ENCODE data around the gene ANKRD49.
A peak's percentile ranks its signal among the peaks of the same experiment; 100 is the strongest.

ANKRD49 gene

DNA sequence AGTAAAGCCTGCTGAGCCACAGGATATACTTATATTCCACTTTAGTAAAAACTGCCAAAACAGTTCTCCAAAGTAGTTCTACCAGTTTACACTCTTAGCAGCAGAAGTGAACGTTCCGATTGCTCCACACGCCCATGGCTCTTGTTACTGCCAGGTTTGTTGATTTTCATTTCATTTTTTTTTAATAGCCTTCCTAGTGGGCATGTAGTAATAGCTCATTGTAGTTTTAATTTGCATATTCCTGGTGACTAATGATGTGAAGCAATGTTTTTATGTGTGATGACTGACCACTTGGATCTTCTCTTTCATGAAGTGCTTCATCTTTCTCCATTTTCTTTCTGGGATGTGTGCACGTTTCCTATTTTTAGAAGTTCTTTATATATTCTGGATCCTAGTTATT lies 13.7 kb downstream of the ANKRD49 start:
- DNase-seq (ENCODE audit: low spot score), result no peak

DNA sequence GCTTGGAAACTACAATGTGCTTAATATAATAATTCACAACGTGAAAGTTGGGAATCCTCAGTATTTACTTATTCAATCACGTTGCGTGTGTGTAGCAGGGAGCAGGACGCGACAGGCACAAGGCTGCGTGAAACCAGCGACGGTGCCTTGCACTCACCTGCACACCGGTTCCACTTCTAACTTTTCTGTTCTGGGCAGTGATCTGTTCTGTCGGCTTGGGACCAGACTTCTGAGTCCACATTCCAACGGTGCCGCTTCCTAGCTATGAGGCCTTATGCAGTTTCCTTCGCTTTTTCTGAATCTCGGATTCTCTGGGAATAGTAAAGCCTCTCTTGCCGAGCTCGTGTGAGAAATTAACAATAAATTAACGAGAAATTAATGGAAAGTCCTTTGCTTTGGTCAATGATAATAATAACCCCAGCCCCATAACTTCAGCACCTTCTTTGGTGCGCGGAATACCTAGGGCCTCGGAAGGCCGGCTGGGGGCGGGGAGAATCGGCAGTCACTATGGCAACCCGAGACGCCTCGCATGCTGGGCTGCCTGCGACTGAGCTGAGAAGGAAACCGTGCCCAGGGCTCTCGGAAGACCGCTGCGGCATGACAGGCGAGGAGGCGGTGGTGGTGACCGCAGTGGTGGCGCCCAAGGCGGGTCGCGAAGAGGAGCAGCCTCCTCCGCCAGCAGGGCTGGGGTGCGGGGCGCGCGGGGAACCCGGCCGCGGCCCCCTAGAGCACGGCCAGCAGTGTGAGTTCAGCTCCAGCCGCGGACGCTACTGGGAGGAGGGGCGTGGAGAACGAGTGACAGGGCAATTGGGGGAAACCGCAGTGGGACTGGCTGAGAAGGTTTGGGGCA lies 18.4 kb downstream of the ANKRD49 start, which contains the start of gene C11orf97:
Gene C11orf97 (plus strand): TSS at position 530 of the 850 bp plus-strand sequence. CDS start 68 bp downstream, at position 598.
- peak; percentile 42 for DNase-seq (ENCODE audit: low spot score)

DNA sequence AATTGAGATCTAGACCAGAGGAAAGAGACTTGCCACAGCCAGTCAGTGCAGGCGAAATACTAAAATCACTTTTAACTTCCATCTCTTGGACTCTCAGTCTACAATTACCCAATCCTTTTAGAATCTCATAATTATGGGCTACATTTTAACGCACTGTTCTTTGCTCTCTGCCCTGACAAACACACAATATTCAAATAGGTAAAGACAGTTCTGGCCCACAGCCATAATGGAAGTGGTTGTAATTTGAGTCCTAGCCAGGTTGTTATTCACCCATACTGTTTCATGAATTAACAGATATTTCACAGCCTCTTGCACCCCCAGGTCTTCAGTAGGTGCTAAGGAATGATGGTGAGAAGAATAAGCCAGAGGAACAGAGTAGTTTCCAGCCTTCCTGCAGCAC lies 19.3 kb downstream of the ANKRD49 start:
- DNase-seq (ENCODE audit: low spot score), result no peak

DNA sequence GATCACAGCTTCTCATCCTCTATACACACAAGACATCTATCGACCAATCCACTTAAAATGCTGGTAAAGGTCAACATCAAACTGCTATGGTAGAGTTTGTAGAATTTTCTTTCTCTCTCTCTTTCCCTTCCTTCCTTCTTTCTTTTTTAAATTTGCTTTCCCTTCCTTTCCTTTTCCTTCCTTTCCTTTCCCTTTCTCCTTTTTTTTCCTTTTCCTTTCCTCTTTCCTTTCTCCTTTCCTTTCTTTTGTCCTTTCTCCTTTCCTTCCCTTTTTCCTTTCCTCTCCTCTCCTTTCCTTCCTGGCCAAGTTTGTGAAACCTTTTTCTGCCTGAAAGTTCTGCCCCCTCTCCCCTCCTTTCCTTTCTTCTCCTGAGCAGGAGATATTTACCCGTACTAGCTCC lies 21.6 kb downstream of the ANKRD49 start:
- no peak for DNase-seq (ENCODE audit: low spot score)

DNA sequence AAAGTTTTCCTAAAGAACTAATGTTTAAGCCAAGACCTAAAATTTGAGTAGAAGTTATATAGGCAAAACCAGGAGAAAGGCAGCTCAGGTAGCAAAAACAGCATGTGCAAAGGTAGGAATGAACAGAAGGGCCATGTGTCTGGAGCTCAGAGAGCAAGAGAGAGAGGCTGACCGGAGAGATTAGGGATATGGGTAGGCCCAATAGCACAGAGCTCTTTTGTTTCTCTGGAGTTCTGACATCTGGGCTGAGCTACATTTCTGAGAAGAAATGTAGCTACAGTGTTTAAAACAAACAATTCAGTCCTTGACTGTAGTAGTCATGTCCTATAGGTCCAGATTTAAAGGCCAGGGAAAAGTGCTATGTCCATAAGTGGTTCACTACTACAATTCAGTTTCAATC lies 22.9 kb downstream of the ANKRD49 start:
- no peak for DNase-seq (ENCODE audit: low spot score)

DNA sequence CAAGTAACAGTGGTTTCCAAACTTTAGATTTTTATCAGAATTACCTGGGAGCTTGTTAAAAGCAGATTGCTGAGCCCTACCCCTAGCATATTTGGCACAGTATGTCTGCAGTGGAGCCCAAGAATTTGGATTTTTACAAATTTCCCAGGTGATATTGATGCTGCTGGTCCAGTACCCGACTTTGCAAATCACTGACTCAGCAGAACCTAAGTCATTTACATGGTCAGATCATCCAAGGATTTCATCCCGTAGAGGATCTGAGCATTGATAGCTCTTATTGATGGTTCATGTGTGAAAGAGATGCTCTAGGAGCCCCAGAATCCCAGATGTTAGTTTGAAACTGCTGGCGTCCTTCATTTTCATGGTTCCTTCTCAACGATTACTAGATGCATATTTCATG lies 24.5 kb downstream of the ANKRD49 start:
- no peak for DNase-seq (ENCODE audit: low spot score)

DNA sequence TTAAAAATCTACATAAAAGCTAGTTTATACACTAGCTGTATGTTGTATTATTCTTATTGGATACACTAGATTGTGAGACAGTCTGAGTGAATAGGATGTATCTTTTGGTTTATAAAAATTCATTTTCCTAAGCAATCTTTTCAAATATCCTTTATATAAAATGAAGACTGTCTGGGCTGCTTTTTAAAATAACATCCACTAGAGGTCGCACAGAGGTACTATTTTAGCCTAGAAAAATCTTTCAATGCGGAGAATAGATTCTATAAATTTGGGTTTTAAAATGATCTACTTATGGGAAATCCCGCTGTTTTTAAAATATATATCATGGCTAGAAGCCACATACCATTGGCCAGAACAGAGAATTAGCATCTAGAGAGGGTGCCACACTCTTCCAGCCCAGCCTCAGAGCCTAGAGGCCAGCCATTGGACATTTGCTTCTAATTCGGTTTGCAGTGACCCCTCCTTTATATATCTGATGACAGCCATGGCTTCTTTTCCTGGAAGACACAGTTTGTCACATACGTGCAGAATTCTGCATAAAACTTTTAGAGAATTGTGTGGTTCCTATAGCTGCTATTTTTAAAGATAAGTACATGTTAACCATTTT lies 25.8 kb downstream of the ANKRD49 start:
- peak; percentile 31 for DNase-seq (ENCODE audit: low spot score)

DNA sequence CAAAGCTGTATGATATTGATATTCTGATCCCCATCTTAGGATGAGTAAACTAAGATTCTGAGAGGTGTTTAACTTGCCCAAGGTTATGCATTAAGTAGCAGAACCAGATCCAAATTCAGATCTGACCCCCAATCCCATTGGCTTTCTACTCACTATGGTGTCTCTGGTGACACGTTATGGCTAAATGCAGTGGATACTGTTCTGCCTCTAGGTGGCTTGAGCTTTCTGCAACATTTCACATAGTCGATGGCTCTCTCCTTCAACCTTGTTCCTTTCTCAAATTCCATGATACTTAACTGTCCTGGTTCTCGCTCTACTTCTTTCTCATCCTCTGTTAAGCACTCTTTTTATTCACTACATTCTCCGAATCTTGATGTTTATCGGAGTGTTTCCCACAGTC lies 27.9 kb downstream of the ANKRD49 start:
- no peak for DNase-seq (ENCODE audit: low spot score)

DNA sequence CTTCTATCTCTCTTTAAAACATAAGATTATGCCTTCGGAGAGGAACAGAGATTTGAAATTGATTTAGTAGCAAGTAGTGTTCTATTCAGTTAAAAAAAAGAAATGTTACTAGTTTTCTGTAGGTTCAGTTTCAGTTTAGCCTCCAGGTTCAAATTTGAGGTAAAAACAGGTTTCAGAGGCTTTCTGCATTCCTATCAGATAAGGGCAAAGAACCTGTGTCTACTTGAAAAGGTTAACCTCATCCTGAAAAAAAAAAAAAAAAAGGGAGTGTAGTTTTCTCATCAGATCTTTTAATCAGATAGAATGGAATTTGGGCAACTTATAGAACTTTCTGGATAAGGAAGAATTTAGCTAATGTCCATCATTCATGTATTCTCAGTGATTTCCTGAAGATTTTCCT lies 30.6 kb downstream of the ANKRD49 start:
- no peak for DNase-seq (ENCODE audit: low spot score)

DNA sequence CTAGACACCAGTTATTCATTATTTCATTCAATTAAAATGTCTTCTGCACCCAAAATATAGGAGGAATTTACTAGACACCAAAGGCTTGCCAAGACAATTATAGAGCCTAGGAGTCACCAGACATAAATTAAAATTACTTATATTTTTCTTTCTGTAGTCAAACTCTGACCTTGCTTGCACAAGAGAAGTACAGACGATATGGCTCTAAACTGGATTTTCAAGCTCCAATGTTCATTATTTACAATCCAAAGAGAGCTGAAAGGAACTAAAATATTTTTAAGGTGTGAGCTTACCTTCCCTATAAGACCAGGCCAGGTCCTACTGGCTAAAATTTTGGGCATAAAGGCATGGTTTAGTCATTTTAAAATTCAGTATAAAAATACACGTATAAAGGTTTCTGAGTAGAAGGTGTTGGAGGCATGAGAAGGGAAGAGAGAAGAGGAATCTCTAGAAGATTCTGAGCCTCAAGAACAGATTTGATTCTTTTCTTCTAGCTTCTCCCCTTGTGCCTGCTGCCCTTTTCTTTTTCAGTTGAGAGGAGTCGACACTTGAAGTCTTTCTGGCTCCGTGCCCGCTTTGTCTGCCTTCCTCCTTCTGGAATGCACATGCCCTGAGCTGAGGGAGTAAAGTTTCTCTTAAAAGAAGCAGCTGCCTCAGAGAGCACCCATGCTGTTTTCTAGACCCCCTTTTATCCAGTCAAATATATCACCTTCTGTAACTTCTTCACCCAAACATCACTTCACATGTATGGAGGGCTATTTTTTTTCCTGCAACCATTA lies 32.0 kb downstream of the ANKRD49 start:
- no peak for DNase-seq (ENCODE audit: low spot score)

DNA sequence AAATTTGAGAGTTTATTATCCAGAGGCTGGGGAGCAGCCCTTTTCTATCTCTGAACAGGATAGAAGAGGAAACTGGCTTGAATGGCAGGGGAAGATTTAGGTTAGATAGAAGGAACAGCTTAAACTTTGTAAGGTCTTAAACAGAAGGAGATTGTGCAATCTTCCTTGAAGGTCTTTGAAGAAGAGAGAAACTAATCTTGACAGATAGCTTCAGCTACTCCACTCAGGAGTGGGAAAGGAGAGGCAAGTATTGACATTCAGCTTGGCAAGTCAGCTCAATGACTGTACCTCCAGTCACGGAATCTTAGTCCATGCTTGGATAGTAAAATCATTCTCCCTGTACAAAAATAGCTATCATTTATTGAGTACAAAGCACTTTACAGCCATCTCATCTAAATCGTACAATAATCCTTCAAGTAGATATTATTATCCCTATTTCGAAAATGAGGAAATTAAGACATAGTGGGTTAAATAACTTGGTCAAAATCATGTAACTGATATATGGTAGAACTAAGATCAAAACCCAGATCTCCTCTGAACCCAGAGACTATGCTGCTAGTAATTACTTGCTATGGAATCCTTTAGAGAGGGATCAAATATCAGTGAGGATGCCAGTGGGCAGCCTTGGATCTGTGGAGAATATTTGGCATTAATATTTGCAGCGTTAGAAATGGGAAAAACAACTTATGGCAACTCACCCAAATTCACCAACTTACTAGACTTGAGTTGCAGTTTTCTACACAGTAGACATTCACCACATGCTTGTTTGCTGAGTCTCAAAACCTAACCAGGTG lies 33.1 kb downstream of the ANKRD49 start:
- no peak for DNase-seq (ENCODE audit: low spot score)

DNA sequence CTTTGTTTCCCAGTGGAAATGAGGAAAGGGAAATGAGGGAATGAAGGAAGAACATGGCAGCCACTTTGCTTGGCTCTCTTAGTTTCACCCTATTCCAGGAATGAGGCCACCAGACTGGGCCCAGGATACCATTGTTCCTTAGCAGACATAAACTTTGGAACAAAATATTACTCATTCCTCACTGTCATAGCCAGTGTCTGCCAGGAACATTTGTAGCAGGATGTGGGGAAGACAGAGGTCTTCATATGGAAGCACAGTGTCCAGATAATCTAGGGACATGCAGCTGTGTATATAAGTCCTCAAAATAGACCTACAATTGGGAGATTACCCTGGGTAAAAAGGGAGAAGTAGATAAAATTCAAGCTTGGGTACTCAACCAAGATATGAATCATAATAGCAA lies 34.8 kb downstream of the ANKRD49 start:
- no peak for DNase-seq (ENCODE audit: low spot score)

DNA sequence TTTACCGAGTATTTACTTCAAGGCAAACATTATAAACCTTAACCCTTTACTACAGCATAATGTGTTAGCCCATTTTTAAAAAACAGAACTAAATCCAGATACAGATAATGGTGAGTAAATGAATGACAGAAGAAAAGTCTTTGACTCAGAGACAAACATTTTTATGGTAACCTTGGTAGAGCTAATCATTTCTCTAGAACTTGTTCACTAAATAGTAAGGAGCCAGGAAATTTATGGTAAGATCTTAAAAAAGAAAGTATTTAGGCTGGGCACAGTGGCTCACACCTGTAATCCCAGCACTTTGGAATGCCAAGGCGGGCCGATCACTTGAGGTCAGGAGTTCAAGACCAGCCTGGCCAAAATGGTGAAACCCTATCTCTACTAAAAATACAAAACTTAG lies 38.4 kb downstream of the ANKRD49 start:
- DNase-seq (ENCODE audit: low spot score), result no peak

DNA sequence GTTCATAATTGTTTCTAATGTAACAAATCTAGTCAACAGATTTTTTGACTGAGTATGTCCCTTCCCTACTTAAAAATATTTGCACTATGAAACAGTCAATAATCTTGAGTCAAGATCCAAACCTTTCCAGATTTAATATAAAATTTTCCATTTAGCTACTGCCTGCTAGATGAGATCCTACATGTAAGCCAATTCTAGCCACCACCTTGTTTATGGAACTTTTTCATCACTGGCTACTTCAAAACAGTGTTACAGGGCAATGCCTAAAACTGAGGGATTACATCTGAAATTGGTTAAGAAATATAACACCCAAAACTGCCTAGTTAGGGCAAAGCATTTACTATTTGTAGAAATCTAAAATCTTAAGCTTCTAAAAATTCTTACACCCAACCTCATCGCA lies 39.4 kb downstream of the ANKRD49 start:
- DNase-seq (ENCODE audit: low spot score), result no peak

DNA sequence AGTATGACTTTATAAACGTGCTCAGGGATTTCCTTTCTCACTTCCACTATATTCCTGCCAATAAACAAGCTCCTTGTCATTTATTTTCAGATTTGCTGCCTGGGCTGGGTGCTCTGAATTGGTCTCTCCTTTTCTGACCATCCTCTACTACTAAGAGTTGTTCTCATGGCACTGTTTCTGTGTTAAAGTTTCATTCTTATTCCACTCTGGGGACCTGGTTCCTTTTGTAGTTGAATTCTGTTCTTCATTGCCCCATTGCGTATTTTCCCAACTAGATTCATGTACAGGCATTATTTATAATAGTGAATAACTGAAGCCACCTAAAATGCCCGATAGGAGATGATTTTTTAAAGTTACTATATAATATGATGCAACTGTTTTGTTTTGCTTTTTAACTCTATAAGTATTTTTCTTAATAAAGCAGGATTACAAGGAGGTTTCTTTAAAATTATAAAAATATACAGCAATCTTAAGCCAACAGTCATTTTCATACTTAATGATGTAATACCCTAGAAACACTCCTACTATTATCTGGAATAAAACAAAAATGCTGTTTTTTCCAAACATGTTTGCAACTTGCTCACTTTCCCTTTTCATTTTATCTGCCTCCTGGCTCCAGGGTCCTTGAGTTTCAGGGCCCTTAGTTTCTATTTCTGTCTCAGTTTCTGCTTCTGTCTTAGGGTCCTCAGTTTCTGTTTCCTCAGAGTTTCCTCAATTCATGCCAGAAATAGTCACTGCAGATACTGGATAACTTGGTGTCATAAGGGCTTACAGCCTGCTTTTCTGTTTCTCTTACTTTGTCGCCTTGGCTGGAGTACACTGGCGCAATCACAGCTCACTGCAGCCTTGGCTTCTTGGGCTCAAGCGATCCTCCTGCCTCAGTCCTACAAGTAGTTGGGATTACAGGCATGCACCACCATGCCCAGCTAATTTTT lies 40.2 kb downstream of the ANKRD49 start:
- DNase-seq (ENCODE audit: low spot score), result no peak

DNA sequence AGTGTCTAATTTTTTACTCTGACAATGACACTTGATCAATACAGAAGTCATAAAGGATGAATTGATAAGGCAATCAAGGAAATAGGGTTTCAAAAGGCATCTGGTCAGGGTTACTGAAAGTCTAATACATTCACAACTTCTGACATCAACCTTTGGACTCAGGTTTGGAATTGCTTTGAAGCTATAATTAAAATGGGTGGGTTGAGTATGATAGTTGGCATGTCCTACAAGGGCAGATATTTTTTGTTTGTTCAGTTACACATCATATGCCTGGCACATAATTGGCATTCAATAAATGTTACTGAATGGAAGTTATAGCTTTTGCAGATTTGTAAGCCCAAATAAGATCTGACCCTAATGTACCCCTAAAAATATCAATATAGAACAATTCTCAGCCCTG lies 42.6 kb downstream of the ANKRD49 start:
- no peak for DNase-seq (ENCODE audit: low spot score)

DNA sequence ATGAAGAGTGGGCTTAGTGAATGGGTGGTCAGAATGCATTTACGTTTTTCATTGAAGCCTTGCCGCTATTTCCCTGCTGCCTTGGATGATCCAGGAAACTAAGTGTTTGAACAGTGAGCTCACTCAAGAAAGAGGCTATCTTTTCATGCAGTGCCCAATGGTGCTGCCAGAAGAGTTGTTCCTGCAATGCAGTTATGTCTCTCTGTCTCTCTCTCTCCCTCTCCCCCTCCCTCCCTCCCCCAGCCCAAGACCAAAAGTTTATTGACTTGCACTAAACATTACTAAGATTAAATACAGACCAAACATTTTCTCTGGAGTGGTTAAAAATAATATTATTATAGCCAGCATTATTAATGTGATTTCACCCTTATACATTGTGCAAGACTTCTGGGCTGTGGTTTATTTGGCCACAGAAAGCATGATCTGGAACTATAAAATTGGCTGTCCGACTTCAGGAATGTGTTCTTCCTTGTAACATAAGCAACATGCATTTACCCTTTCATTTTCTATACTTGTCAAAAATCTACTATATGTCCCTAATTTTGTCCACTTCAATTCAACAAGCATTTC lies 43.3 kb downstream of the ANKRD49 start:
- no peak for DNase-seq (ENCODE audit: low spot score)

DNA sequence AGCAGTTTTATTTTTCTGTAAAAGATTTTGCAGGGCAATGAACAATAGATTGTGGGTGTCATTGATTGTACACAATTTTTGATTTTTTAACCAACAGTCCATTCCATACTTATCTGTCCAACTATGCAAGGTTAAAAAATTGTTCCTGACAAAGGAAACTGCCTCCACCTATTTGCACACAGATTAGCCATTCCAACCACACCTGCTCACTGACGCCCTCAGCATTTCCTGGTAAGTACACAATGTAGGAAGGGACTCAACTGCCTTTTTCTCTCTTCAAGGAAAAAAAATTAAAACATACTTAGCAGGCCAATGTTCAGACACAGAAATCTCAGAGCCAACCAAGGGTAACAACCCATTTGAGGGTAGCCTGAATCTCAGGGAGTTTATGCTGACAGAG lies 45.6 kb downstream of the ANKRD49 start:
- no peak for DNase-seq (ENCODE audit: low spot score)

DNA sequence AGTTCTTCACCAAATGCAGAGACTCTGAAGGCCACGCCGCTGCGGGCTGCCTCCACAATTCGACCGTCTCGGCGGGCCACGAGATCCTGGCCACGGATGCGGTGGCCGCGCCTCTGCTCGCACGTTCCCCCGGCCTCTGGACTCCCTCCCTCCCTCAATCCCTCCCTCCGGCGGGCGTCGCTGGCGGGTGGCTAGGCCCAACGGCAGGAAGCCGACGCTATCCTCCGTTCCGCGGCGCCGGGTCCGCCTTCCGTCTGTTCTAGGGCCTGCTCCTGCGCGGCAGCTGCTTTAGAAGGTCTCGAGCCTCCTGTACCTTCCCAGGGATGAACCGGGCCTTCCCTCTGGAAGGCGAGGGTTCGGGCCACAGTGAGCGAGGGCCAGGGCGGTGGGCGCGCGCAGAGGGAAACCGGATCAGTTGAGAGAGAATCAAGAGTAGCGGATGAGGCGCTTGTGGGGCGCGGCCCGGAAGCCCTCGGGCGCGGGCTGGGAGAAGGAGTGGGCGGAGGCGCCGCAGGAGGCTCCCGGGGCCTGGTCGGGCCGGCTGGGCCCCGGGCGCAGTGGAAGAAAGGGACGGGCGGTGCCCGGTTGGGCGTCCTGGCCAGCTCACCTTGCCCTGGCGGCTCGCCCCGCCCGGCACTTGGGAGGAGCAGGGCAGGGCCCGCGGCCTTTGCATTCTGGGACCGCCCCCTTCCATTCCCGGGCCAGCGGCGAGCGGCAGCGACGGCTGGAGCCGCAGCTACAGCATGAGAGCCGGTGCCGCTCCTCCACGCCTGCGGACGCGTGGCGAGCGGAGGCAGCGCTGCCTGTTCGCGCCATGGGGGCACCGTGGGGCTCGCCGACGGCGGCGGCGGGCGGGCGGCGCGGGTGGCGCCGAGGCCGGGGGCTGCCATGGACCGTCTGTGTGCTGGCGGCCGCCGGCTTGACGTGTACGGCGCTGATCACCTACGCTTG lies 50.2 kb downstream of the ANKRD49 start, which contains the start of gene FUT4:
Gene FUT4 (plus strand): TSS at position 227 of the 951 bp plus-strand sequence. CDS start 213 bp downstream, at position 440.
- DNase-seq (ENCODE audit: low spot score), result peak; percentile 79
